Measurements from ENCODE around the gene LRRIQ4.

DNA sequence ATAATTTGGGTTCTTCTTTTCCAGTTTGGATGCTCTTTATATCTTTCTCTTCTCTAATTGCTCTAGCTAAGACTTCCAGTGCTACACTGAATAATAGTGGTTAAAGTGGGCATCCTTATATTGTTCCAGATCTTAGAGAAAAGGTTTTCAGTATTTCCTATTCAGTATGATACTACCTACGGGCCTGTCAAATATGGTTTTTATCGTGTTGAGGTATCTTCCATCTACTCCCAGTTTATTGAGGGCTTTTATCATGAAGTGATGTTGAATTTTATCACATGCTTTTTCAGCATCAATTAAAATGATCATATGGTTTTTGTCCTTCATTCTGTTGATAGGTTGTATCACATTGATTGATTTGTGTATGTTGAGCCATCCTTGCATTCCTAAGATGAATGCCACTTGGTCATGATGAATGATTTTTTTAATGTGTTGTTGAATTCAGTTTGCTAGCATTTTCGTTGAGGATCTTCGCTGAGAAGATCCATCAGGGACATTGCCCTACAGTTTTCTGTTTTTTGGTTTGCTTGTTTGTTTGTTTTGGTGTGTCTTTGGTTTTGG, 3.0 kb downstream of the LRRIQ4 start:
- TF ChIP-seq CTCF (IDR thresholded peaks at IDR 0.05) (no peak), EP300 (IDR thresholded peaks at IDR 0.05) (no peak)

Measured in tibial nerve (tissue), 4 donors.